HepG2 (cell line): ENCODE measurements around the gene PARVA. TPM values are rescaled to one million over a fixed set of nuclear protein-coding genes. Genes with fewer than 3 reads are reported as not detected.
A peak's percentile ranks its signal among the peaks of the same experiment; 100 is the strongest.

ENCODE experiments used
- CERS6 ChIP-seq: sonication (generic); formaldehyde crosslinking; IDR thresholded peaks from 2 replicates; pipeline ENCODE4 v1.5.0; 2020; ENCODE audit warnings: missing genetic modification reagents
- ELF1 ChIP-seq: sonication (generic); formaldehyde crosslinking; IDR thresholded peaks from 2 replicates; pipeline ENCODE4 v1.4.0; 2020; ENCODE audit warnings: missing genetic modification reagents
- FOXM1 ChIP-seq: sonication (generic); formaldehyde crosslinking; IDR thresholded peaks from 2 replicates; pipeline ENCODE4 v1.5.0; 2020; ENCODE audit warnings: missing genetic modification reagents
- HNF4A ChIP-seq: sonication (generic); formaldehyde crosslinking; IDR thresholded peaks from 2 replicates; pipeline ENCODE4 v1.4.0; 2020; ENCODE audit warnings: missing genetic modification reagents
- HOXA7 ChIP-seq: sonication (generic); formaldehyde crosslinking; IDR thresholded peaks from 2 replicates; pipeline ENCODE4 v1.8.1; 2022; ENCODE audit warnings: mild to moderate bottlenecking, missing genetic modification reagents, moderate library complexity
- KDM4B ChIP-seq: sonication (generic); formaldehyde crosslinking; IDR thresholded peaks from 2 replicates; pipeline ENCODE4 v1.4.0; 2020; ENCODE audit warnings: missing genetic modification reagents
- MEIS2 ChIP-seq: sonication (generic); formaldehyde crosslinking; IDR thresholded peaks from 2 replicates; pipeline ENCODE4 v1.9.0; 2021; ENCODE audit warnings: mild to moderate bottlenecking, missing genetic modification reagents
- POGZ ChIP-seq: sonication (generic); formaldehyde crosslinking; IDR thresholded peaks from 2 replicates; pipeline ENCODE4 v1.4.0; 2020; ENCODE audit warnings: mild to moderate bottlenecking, missing genetic modification reagents
- SP4 ChIP-seq: sonication (generic); formaldehyde crosslinking; IDR thresholded peaks from 2 replicates; pipeline ENCODE4 v1.8.1; 2023; ENCODE audit warnings: mild to moderate bottlenecking, missing genetic modification reagents
- UBTF ChIP-seq: sonication (generic); formaldehyde crosslinking; IDR thresholded peaks from 2 replicates; pipeline ENCODE4 v1.4.0; 2020; ENCODE audit warnings: mild to moderate bottlenecking, missing genetic modification reagents
- ZBTB3 ChIP-seq: sonication (generic); formaldehyde crosslinking; IDR thresholded peaks from 2 replicates; pipeline ENCODE4 v1.4.0; 2020; ENCODE audit warnings: low read depth, mild to moderate bottlenecking, moderate library complexity, missing genetic modification reagents, borderline replicate concordance
- ZNF724P ChIP-seq: sonication (generic); formaldehyde crosslinking; IDR thresholded peaks from 2 replicates; pipeline ENCODE4 v1.8.0; 2022; ENCODE audit warnings: missing genetic modification reagents, borderline replicate concordance
- polyA plus RNA-seq, 8 experiments: library from polyadenylated mRNA; depleted of rRNA in 3 of 8; stranded (reverse) in 7 of 8; unstranded in 1 of 8; fragments of >200 nt; fragmentation: Illumina TruSeq in 4 of 8; extraction: Trizol in 4 of 8; gene quantifications; 2 replicates each; pipeline versions ENCODE4 v1.2.1 to v1.2.3, GENCODE V29; 2011 to 2016; ENCODE audit warnings: low read depth in 4 of 8, missing spikeins in 1 of 8, mixed read lengths in 1 of 8; ENCODE audit not compliant: insufficient read depth in 1 of 8
- total RNA-seq, 5 experiments: library from RNA; depleted of rRNA; stranded (reverse); fragments of >200 nt; fragmentation: Illumina TruSeq; extraction: Trizol; gene quantifications; 2 replicates each; pipeline ENCODE4 v1.2.3, GENCODE V29; 2016; ENCODE audit warnings: low read depth in 1 of 5
- TF ChIP-seq, protein P1 (sequence below): IDR thresholded peaks from 2 replicates; pipeline ENCODE4 v1.6.1; 2016; ENCODE audit warnings: mild to moderate bottlenecking
- TF ChIP-seq, protein P2 (sequence below): sonication (generic); formaldehyde crosslinking; IDR thresholded peaks from 2 replicates; pipeline ENCODE4 v1.5.0; 2020; ENCODE audit warnings: mild to moderate bottlenecking, missing genetic modification reagents
- TF ChIP-seq, protein P3 (sequence below): sonication (generic); formaldehyde crosslinking; IDR thresholded peaks from 2 replicates; pipeline ENCODE4 v1.4.0; 2020; ENCODE audit warnings: missing genetic modification reagents

The PARVA gene
- total and polyA plus RNA-seq, 2 of the 13 experiments (the other 11 are each of a cell fraction or from before 2014, with no cell fraction given), result 5.9 to 9.1 TPM

GRCh38 chr11:12439615-12440014 lies 62.2 kb downstream of the PARVA start (continued):
- TF ChIP-seq, protein P1, sequence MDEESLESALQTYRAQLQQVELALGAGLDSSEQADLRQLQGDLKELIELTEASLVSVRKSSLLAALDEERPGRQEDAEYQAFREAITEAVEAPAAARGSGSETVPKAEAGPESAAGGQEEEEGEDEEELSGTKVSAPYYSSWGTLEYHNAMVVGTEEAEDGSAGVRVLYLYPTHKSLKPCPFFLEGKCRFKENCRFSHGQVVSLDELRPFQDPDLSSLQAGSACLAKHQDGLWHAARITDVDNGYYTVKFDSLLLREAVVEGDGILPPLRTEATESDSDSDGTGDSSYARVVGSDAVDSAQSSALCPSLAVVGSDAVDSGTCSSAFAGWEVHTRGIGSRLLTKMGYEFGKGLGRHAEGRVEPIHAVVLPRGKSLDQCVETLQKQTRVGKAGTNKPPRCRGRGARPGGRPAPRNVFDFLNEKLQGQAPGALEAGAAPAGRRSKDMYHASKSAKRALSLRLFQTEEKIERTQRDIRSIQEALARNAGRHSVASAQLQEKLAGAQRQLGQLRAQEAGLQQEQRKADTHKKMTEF (CRISPR knock-in tag), result no peak
- no peak for TF ChIP-seq CERS6
- TF ChIP-seq, protein P2, sequence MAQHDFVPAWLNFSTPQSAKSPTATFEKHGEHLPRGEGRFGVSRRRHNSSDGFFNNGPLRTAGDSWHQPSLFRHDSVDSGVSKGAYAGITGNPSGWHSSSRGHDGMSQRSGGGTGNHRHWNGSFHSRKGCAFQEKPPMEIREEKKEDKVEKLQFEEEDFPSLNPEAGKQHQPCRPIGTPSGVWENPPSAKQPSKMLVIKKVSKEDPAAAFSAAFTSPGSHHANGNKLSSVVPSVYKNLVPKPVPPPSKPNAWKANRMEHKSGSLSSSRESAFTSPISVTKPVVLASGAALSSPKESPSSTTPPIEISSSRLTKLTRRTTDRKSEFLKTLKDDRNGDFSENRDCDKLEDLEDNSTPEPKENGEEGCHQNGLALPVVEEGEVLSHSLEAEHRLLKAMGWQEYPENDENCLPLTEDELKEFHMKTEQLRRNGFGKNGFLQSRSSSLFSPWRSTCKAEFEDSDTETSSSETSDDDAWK, result no peak
- TF ChIP-seq HOXA7, result no peak
- TF ChIP-seq UBTF (CRISPR knock-in tag), result no peak
- peak; percentile 19; the same call in 1 of the 2 replicates for TF ChIP-seq HNF4A (CRISPR knock-in tag)
- peak; percentile 42; the same call in 1 of the 2 replicates for TF ChIP-seq POGZ (CRISPR knock-in tag)
- peak; percentile 51; the same call in 1 of the 2 replicates for TF ChIP-seq ELF1 (CRISPR knock-in tag)
- no peak for TF ChIP-seq ZNF724P (CRISPR knock-in tag)
- TF ChIP-seq, protein P3, sequence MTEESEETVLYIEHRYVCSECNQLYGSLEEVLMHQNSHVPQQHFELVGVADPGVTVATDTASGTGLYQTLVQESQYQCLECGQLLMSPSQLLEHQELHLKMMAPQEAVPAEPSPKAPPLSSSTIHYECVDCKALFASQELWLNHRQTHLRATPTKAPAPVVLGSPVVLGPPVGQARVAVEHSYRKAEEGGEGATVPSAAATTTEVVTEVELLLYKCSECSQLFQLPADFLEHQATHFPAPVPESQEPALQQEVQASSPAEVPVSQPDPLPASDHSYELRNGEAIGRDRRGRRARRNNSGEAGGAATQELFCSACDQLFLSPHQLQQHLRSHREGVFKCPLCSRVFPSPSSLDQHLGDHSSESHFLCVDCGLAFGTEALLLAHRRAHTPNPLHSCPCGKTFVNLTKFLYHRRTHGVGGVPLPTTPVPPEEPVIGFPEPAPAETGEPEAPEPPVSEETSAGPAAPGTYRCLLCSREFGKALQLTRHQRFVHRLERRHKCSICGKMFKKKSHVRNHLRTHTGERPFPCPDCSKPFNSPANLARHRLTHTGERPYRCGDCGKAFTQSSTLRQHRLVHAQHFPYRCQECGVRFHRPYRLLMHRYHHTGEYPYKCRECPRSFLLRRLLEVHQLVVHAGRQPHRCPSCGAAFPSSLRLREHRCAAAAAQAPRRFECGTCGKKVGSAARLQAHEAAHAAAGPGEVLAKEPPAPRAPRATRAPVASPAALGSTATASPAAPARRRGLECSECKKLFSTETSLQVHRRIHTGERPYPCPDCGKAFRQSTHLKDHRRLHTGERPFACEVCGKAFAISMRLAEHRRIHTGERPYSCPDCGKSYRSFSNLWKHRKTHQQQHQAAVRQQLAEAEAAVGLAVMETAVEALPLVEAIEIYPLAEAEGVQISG (CRISPR knock-in tag), result no peak
- no peak for TF ChIP-seq FOXM1 (CRISPR knock-in tag)
- TF ChIP-seq SP4 (CRISPR knock-in tag), result no peak
- TF ChIP-seq ZBTB3 (CRISPR knock-in tag), result no peak
- no peak for TF ChIP-seq MEIS2 (CRISPR knock-in tag)
- no peak for TF ChIP-seq KDM4B (CRISPR knock-in tag)
